ENCODE results near the gene SLIT3.

The SLIT3 gene

GRCh38 chr5:168885324-168886120 lies 415.4 kb downstream of the SLIT3 start:
- DNase-seq (ENCODE audit: insufficient read length, low spot score) (no peak), FAIRE-seq (no peak)
- TF ChIP-seq POU2F2 (IDR thresholded peaks at IDR 0.05; ENCODE audit: low read depth, low read length) = no peak
- TF ChIP-seq PAX5 (IDR thresholded peaks at IDR 0.05; ENCODE audit: insufficient read depth, low read length, severe bottlenecking) = no peak
- TF ChIP-seq POLR2AphosphoS5 (IDR thresholded peaks at IDR 0.05; ENCODE audit: low read depth, low read length) = no peak
- TF ChIP-seq POLR2A (IDR thresholded peaks at IDR 0.05; ENCODE audit: low read depth, low read length) = no peak
- TF ChIP-seq SPI1 (IDR thresholded peaks at IDR 0.05; ENCODE audit: low read depth, low read length) = no peak
- no peak for TF ChIP-seq TAF1 (IDR thresholded peaks at IDR 0.05; ENCODE audit: low read depth, low read length)

GRCh38 chr5:168883991-168884390 lies 416.9 kb downstream of the SLIT3 start:
- DNase-seq (ENCODE audit: insufficient read length, low spot score) (no peak), FAIRE-seq (no peak)
- TF ChIP-seq PAX5 (IDR thresholded peaks at IDR 0.05; ENCODE audit: insufficient read depth, low read length, severe bottlenecking) (no peak), SPI1 (IDR thresholded peaks at IDR 0.05; ENCODE audit: low read depth, low read length) (no peak), POLR2AphosphoS5 (IDR thresholded peaks at IDR 0.05; ENCODE audit: low read depth, low read length) (no peak), POLR2A (IDR thresholded peaks at IDR 0.05; ENCODE audit: low read depth, low read length) (no peak), POU2F2 (IDR thresholded peaks at IDR 0.05; ENCODE audit: low read depth, low read length) (no peak), TAF1 (IDR thresholded peaks at IDR 0.05; ENCODE audit: low read depth, low read length) (no peak)

- no peak for TF ChIP-seq TAF1 (IDR thresholded peaks at IDR 0.05; ENCODE audit: low read depth, low read length)
- TF ChIP-seq SPI1 (IDR thresholded peaks at IDR 0.05; ENCODE audit: low read depth, low read length) = no peak
- TF ChIP-seq POLR2A (IDR thresholded peaks at IDR 0.05; ENCODE audit: low read depth, low read length) = no peak
- no peak for TF ChIP-seq POLR2AphosphoS5 (IDR thresholded peaks at IDR 0.05; ENCODE audit: low read depth, low read length)
- TF ChIP-seq POU2F2 (IDR thresholded peaks at IDR 0.05; ENCODE audit: low read depth, low read length) = no peak
- DNase-seq (ENCODE audit: insufficient read length, low spot score) = no peak
- no peak for FAIRE-seq
Measured at GRCh38 chr5:168883281-168883741, 417.6 kb downstream of the SLIT3 start.

GRCh38 chr5:168882283-168882682 lies 418.7 kb downstream of the SLIT3 start:
- DNase-seq (ENCODE audit: insufficient read length, low spot score) (no peak), FAIRE-seq (no peak)
- no peak for TF ChIP-seq POU2F2 (IDR thresholded peaks at IDR 0.05; ENCODE audit: low read depth, low read length)

GRCh38 chr5:168881427-168882149 lies 419.4 kb downstream of the SLIT3 start:
- DNase-seq (ENCODE audit: insufficient read length, low spot score) (peak; percentile 27), FAIRE-seq (no peak)
- TF ChIP-seq PAX5 (IDR thresholded peaks at IDR 0.05; ENCODE audit: insufficient read depth, low read length, severe bottlenecking) = no peak
- TF ChIP-seq POLR2A (IDR thresholded peaks at IDR 0.05; ENCODE audit: low read depth, low read length) = no peak
- TF ChIP-seq TAF1 (IDR thresholded peaks at IDR 0.05; ENCODE audit: low read depth, low read length) = no peak
- no peak for TF ChIP-seq POLR2AphosphoS5 (IDR thresholded peaks at IDR 0.05; ENCODE audit: low read depth, low read length)
- TF ChIP-seq SPI1 (IDR thresholded peaks at IDR 0.05; ENCODE audit: low read depth, low read length) = no peak
- no peak for TF ChIP-seq POU2F2 (IDR thresholded peaks at IDR 0.05; ENCODE audit: low read depth, low read length)

GRCh38 chr5:168879929-168880328 lies 421.0 kb downstream of the SLIT3 start:
- FAIRE-seq (peak; percentile 54), DNase-seq (ENCODE audit: insufficient read length, low spot score) (peak; percentile 33)
- TF ChIP-seq TAF1 (IDR thresholded peaks at IDR 0.05; ENCODE audit: low read depth, low read length) (no peak), POLR2A (IDR thresholded peaks at IDR 0.05; ENCODE audit: low read depth, low read length) (no peak), SPI1 (IDR thresholded peaks at IDR 0.05; ENCODE audit: low read depth, low read length) (peak; percentile 90)

GRCh38 chr5:168879331-168879730 lies 421.6 kb downstream of the SLIT3 start:
- FAIRE-seq = peak; percentile 55
- no peak for TF ChIP-seq SPI1 (IDR thresholded peaks at IDR 0.05; ENCODE audit: low read depth, low read length)
- TF ChIP-seq POU2F2 (IDR thresholded peaks at IDR 0.05; ENCODE audit: low read depth, low read length) = no peak
- TF ChIP-seq POLR2A (IDR thresholded peaks at IDR 0.05; ENCODE audit: low read depth, low read length) = no peak
- TF ChIP-seq PAX5 (IDR thresholded peaks at IDR 0.05; ENCODE audit: insufficient read depth, low read length, severe bottlenecking) = no peak
- TF ChIP-seq TAF1 (IDR thresholded peaks at IDR 0.05; ENCODE audit: low read depth, low read length) = no peak
- TF ChIP-seq POLR2AphosphoS5 (IDR thresholded peaks at IDR 0.05; ENCODE audit: low read depth, low read length) = no peak
- no peak for DNase-seq (ENCODE audit: insufficient read length, low spot score)

GRCh38 chr5:168878135-168878745 lies 422.7 kb downstream of the SLIT3 start:
- DNase-seq (ENCODE audit: insufficient read length, low spot score) (no peak), FAIRE-seq (no peak)
- TF ChIP-seq POLR2A (IDR thresholded peaks at IDR 0.05; ENCODE audit: low read depth, low read length) (no peak), TAF1 (IDR thresholded peaks at IDR 0.05; ENCODE audit: low read depth, low read length) (no peak), POU2F2 (IDR thresholded peaks at IDR 0.05; ENCODE audit: low read depth, low read length) (no peak), POLR2AphosphoS5 (IDR thresholded peaks at IDR 0.05; ENCODE audit: low read depth, low read length) (no peak), SPI1 (IDR thresholded peaks at IDR 0.05; ENCODE audit: low read depth, low read length) (no peak), PAX5 (IDR thresholded peaks at IDR 0.05; ENCODE audit: insufficient read depth, low read length, severe bottlenecking) (no peak)

GRCh38 chr5:168877132-168877892 lies 423.6 kb downstream of the SLIT3 start:
- no peak for DNase-seq (ENCODE audit: insufficient read length, low spot score)
- TF ChIP-seq PAX5 (IDR thresholded peaks at IDR 0.05; ENCODE audit: insufficient read depth, low read length, severe bottlenecking) (no peak), TAF1 (IDR thresholded peaks at IDR 0.05; ENCODE audit: low read depth, low read length) (no peak), SPI1 (IDR thresholded peaks at IDR 0.05; ENCODE audit: low read depth, low read length) (no peak), POLR2A (IDR thresholded peaks at IDR 0.05; ENCODE audit: low read depth, low read length) (no peak)
- no peak for FAIRE-seq

Data from GM12891 (cell line).